Measurements from ENCODE around the gene IFIT1.

Gene IFIT1

DNA sequence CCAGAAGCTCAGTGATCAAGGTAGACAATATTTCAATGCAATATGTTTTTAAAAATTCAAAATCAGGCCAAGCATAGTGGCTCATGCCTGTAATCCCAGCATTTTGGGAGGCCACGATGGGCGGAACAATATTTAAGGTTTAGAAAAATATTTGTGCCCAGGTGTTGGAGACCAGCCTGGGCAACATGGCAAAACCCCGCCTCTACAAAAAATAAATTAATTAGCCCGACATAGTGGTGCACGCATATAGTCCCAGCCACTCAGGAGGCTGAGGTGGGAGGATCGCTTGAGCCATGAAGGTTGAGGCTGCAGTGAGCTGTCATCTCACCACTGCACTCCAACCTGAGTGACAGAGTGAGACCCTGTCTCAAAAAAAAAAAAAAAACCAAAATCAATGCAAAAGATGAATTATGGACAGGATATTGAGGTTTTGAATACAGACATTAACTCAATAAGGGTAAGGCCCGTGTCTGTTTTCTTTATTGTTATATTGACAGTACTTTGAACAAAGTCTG is 21.0 kb downstream of the IFIT1 start:
- Histone ChIP-seq H3K4me3 (ENCODE audit: insufficient read depth, low read depth, low read length, poor library complexity, severe bottlenecking) (peak overlapping the region; percentile 95), H3K27ac (ENCODE audit: insufficient read depth, low read length, poor library complexity, severe bottlenecking) (peak overlapping the region; percentile 90), H3K27me3 (replicated peaks; ENCODE audit: control insufficient read depth, insufficient read depth, low read length, poor library complexity, severe bottlenecking) (no peaks in the 10 kb centered on the region), H3K36me3 (ENCODE audit: control insufficient read depth, insufficient read depth, low read length) (peaks cover 3% of the 10 kb centered on the region), H3K4me1 (ENCODE audit: control insufficient read depth, insufficient read depth, low read length, poor library complexity, severe bottlenecking) (peaks cover 14% of the 10 kb centered on the region), H3K9me3 (ENCODE audit: control insufficient read depth, low read length) (no peaks in the 10 kb centered on the region)
- DNase-seq = no peak

DNA sequence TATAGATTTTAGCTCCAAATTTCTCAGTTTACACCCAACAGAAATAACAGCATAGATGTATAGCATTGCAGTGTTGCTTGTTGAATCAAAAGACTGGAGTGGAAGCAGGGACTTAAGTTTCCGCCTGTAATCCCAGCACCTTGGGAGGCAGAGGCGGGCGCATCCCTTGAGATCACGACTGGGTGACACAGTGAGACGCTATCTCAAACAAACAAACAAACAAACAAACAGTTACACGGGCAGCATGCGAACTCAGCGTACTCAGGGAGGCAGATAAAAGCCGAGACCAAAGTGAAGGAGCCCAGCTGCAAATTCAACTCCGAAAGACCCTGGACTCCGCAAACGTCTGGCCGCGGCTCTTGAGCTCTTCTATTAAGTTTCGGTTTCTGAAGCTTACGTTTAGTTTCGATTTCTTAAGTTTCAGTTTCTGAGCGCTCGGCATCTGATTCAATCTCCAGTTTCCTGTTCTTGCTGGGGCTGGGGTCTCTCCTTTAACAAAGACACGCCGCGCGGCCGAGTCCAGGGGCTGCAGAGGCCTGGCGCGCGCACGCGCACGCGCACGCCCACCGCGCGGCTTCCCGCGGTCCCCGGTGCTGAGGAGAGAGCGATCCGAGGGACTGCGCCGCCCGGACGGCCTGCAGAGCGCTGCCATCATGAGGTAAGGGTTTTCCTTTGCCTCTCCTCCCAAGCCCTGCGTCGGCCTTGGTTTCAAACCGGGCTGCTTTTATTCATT is 21.9 kb downstream of the IFIT1 start, which contains the start of gene IFIT5:
Gene IFIT5 (plus strand): TSS at position 423 of the 733 bp plus-strand sequence. CDS start 231 bp downstream, at position 654.
- DNase-seq = peak; percentile 35 to 60 (median 56)
- H3K9me3 ChIP-seq (ENCODE audit: control insufficient read depth, low read length) = no peaks in the 10 kb centered on the region
- H3K36me3 ChIP-seq (ENCODE audit: control insufficient read depth, insufficient read depth, low read length) = peaks cover 3% of the 10 kb centered on the region
- no peaks in the 10 kb centered on the region for H3K27me3 ChIP-seq (replicated peaks; ENCODE audit: control insufficient read depth, insufficient read depth, low read length, poor library complexity, severe bottlenecking)
- peaks cover 14% of the 10 kb centered on the region for H3K4me1 ChIP-seq (ENCODE audit: control insufficient read depth, insufficient read depth, low read length, poor library complexity, severe bottlenecking)
- peak within 1 kb of the TSS; percentile 90 for H3K27ac ChIP-seq (ENCODE audit: insufficient read depth, low read length, poor library complexity, severe bottlenecking)
- H3K4me3 ChIP-seq (ENCODE audit: insufficient read depth, low read depth, low read length, poor library complexity, severe bottlenecking) = peak within 1 kb of the TSS; percentile 95

DNA sequence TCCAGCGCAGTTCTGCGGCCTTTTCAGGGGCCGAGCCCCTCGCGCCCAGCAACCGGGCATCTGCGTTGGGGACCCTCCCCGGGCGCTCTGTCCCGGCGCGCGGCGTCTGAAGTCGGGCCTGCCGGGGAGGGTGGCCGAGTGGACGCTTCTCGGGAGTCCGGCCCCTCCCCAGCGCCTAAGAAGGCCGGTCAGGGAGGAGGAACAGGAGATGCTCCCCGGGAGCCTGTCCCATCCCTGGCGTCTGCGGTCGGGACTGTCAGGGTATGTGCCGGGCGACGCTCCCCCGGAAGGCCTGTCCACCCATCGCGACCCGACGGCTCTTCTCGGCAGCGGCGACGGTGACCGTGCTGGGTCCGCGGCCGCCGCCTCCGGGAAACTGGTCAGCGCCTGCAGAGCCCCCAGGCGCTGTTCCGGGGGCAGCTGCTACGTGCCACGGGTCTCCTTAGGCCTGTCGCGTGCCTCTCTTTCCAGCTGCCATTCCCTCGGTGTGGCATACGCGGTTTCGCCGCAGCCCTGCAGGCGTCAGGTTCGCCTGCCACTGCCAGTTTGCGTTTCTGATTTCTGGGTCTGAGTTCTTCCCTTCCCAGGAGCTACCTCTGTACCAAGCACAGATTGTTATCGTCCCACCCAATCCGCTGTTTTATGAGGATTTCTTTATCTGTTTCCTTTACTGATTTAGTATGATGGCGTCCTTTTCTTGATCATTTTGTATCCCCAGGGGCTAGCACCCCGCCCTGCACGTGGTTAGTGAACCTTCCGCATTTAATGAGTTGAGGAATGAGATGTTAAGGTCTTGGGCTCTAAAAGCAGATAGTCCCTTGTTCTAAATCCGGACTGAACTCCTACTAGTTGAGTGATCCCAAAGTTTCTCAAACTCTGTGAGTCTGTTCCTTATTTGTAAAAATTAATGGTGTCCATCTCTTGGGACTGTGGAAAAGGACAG is 22.7 kb downstream of the IFIT1 start:
- Histone ChIP-seq H3K27ac (ENCODE audit: insufficient read depth, low read length, poor library complexity, severe bottlenecking) (peak overlapping the region; percentile 90), H3K27me3 (replicated peaks; ENCODE audit: control insufficient read depth, insufficient read depth, low read length, poor library complexity, severe bottlenecking) (no peaks in the 10 kb centered on the region), H3K4me3 (ENCODE audit: insufficient read depth, low read depth, low read length, poor library complexity, severe bottlenecking) (peak overlapping the region; percentile 95), H3K36me3 (ENCODE audit: control insufficient read depth, insufficient read depth, low read length) (peaks cover 3% of the 10 kb centered on the region), H3K4me1 (ENCODE audit: control insufficient read depth, insufficient read depth, low read length, poor library complexity, severe bottlenecking) (peaks cover 14% of the 10 kb centered on the region), H3K9me3 (ENCODE audit: control insufficient read depth, low read length) (no peaks in the 10 kb centered on the region)
- DNase-seq = peak; percentile 18 to 29 (median 24)

DNA sequence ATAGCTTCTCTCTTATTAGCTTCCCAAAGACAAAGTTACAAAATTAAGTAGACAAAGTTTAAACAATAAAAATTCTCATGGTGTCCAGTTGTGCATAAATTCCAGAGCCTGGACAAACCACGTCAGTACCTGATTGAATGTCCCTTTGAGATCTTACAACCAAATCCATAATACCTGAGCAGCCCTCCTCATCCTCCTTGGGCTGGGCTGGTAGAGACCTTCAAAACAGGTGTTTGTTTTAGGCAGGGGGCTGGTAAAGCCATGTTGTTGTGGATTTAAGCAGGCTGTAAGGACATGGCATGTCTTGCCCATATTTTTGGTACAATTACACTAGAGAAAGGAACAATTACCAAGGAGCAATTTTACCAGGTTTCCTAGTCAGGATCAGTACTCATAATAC is 24.0 kb downstream of the IFIT1 start:
- H3K27ac ChIP-seq (ENCODE audit: insufficient read depth, low read length, poor library complexity, severe bottlenecking) = no peak overlapping the region
- no peak for DNase-seq
- peaks cover 14% of the 10 kb centered on the region for H3K4me1 ChIP-seq (ENCODE audit: control insufficient read depth, insufficient read depth, low read length, poor library complexity, severe bottlenecking)
- no peaks in the 10 kb centered on the region for H3K27me3 ChIP-seq (replicated peaks; ENCODE audit: control insufficient read depth, insufficient read depth, low read length, poor library complexity, severe bottlenecking)
- peaks cover 7% of the 10 kb centered on the region for H3K36me3 ChIP-seq (ENCODE audit: control insufficient read depth, insufficient read depth, low read length)
- no peak overlapping the region for H3K4me3 ChIP-seq (ENCODE audit: insufficient read depth, low read depth, low read length, poor library complexity, severe bottlenecking)
- no peaks in the 10 kb centered on the region for H3K9me3 ChIP-seq (ENCODE audit: control insufficient read depth, low read length)

DNA sequence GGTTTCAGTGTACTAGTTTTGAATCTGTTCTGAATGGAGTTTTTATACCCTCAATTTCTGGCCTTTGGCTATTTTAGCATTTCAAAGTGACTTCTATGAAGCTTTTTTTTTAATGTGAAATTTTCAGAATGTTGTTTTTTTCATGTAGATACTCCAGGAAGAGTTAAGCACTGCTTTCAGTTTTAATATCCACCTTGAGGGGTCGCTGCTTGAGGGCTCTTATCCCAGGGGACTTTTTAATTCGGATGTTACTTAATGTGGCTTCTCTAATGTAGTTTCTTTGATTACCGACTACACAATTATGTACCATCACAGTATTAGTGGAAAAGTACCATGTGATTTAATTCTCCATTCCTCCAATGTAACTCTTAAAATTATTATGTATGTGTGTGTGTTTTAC is 27.1 kb downstream of the IFIT1 start:
- DNase-seq = no peak
- H3K4me3 ChIP-seq (ENCODE audit: insufficient read depth, low read depth, low read length, poor library complexity, severe bottlenecking) = no peak overlapping the region
- H3K4me1 ChIP-seq (ENCODE audit: control insufficient read depth, insufficient read depth, low read length, poor library complexity, severe bottlenecking) = peaks cover 14% of the 10 kb centered on the region
- H3K27me3 ChIP-seq (replicated peaks; ENCODE audit: control insufficient read depth, insufficient read depth, low read length, poor library complexity, severe bottlenecking) = no peaks in the 10 kb centered on the region
- H3K9me3 ChIP-seq (ENCODE audit: control insufficient read depth, low read length) = no peaks in the 10 kb centered on the region
- peak overlapping the region; percentile 10 for H3K27ac ChIP-seq (ENCODE audit: insufficient read depth, low read length, poor library complexity, severe bottlenecking)
- H3K36me3 ChIP-seq (ENCODE audit: control insufficient read depth, insufficient read depth, low read length) = peaks cover 7% of the 10 kb centered on the region

DNA sequence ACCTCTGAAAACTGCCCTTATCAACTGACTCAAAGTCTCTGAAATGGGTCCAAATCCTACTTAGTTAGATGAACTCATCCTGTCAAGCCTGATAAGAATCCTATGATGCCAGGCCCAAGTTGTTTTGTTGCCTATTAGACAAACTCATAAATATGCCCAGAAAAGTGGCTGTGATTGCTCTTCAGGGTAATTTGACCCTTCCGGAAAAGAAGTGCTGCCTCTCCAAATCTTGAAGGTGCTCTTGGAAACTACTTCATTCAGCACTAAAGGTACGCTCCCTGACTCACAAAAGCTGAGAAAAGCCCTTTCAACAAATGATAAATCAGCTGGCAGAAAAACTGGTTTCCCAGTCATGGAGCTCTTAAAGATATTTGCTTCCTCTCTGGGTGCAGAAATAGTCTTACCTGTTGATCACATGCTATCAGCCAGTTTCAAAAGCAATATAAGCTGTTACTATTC is 28.6 kb downstream of the IFIT1 start:
- peaks cover 7% of the 10 kb centered on the region for H3K36me3 ChIP-seq (ENCODE audit: control insufficient read depth, insufficient read depth, low read length)
- DNase-seq = no peak
- H3K4me1 ChIP-seq (ENCODE audit: control insufficient read depth, insufficient read depth, low read length, poor library complexity, severe bottlenecking) = peaks cover 12% of the 10 kb centered on the region
- H3K4me3 ChIP-seq (ENCODE audit: insufficient read depth, low read depth, low read length, poor library complexity, severe bottlenecking) = no peak overlapping the region
- no peaks in the 10 kb centered on the region for H3K27me3 ChIP-seq (replicated peaks; ENCODE audit: control insufficient read depth, insufficient read depth, low read length, poor library complexity, severe bottlenecking)
- H3K9me3 ChIP-seq (ENCODE audit: control insufficient read depth, low read length) = no peaks in the 10 kb centered on the region
- H3K27ac ChIP-seq (ENCODE audit: insufficient read depth, low read length, poor library complexity, severe bottlenecking) = no peak overlapping the region

DNA sequence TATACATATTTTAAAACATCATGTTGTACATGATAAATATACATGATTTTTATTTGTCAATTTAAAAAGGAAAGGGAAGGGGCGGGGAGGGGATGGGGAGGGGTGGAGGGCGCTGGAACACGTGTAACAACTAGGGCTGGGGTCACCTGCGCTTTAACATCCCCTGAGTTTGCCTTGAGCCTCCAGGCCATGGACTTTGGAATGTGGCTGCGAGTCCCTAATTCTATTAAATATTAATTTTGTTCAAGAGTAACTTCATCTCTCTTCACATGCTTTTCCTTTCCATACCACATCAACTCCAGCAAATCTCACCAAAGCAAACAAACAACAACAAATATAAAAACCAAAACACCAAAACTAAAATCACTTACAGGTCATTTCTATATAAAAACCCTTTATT is 32.6 kb downstream of the IFIT1 start:
- no peak for DNase-seq
- Histone ChIP-seq H3K36me3 (ENCODE audit: control insufficient read depth, insufficient read depth, low read length) (peaks cover 4% of the 10 kb centered on the region), H3K4me3 (ENCODE audit: insufficient read depth, low read depth, low read length, poor library complexity, severe bottlenecking) (no peak overlapping the region), H3K27me3 (replicated peaks; ENCODE audit: control insufficient read depth, insufficient read depth, low read length, poor library complexity, severe bottlenecking) (no peaks in the 10 kb centered on the region), H3K9me3 (ENCODE audit: control insufficient read depth, low read length) (no peaks in the 10 kb centered on the region), H3K4me1 (ENCODE audit: control insufficient read depth, insufficient read depth, low read length, poor library complexity, severe bottlenecking) (no peaks in the 10 kb centered on the region), H3K27ac (ENCODE audit: insufficient read depth, low read length, poor library complexity, severe bottlenecking) (no peak overlapping the region)

DNA sequence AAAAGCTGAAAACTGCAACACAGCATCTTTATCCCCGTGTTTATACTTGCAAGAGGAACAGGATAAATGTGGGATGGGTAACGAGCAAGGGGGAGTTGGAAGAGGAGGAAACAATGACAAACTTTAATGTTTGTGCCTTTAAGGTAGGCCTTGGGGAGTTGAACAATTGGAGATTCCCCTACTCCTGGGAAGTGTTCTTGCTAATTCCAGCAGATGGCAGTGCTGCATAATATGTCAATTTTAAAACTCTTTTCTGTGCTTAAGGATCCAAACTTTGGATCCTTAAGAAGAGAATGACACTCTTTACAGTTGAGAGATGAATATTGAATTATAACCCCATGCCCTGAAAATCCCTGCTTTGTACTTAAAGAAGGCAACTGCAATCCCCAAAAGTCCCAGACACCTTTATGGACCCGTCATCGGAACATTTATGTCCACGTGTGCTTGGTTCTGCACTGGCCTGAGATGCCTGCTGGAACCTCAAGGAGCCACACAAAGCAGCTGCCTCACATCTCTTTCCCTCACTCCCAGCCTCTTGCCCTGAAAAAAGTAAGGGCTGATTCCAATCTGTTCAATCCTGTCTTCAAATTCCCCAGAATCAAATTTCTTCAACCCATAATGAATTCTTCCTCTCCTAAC is 33.9 kb downstream of the IFIT1 start:
- Histone ChIP-seq H3K27ac (ENCODE audit: insufficient read depth, low read length, poor library complexity, severe bottlenecking) (no peak overlapping the region), H3K4me3 (ENCODE audit: insufficient read depth, low read depth, low read length, poor library complexity, severe bottlenecking) (no peak overlapping the region), H3K9me3 (ENCODE audit: control insufficient read depth, low read length) (no peaks in the 10 kb centered on the region), H3K36me3 (ENCODE audit: control insufficient read depth, insufficient read depth, low read length) (no peaks in the 10 kb centered on the region), H3K4me1 (ENCODE audit: control insufficient read depth, insufficient read depth, low read length, poor library complexity, severe bottlenecking) (no peaks in the 10 kb centered on the region), H3K27me3 (replicated peaks; ENCODE audit: control insufficient read depth, insufficient read depth, low read length, poor library complexity, severe bottlenecking) (no peaks in the 10 kb centered on the region)
- DNase-seq = no peak

DNA sequence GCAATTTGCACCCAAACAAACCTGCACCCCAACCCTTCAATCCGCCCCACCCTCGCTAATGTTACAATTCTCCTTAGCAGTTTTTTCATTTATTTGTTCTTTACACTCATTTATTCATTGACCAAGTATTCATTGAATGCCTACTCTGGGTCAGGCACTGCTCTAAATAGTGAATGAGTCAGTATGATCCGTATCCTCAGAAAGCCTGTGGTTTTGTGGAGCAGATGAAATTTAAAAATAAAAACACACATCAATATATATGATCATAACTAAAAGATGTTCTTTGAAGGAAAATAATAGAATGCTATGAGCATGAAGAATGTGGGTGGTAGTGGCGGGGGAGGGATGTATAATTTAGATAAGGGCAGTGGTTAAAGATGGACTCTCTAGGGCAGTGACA is 35.2 kb downstream of the IFIT1 start:
- Histone ChIP-seq H3K27ac (ENCODE audit: insufficient read depth, low read length, poor library complexity, severe bottlenecking) (no peak overlapping the region), H3K27me3 (replicated peaks; ENCODE audit: control insufficient read depth, insufficient read depth, low read length, poor library complexity, severe bottlenecking) (no peaks in the 10 kb centered on the region), H3K9me3 (ENCODE audit: control insufficient read depth, low read length) (no peaks in the 10 kb centered on the region), H3K4me3 (ENCODE audit: insufficient read depth, low read depth, low read length, poor library complexity, severe bottlenecking) (no peak overlapping the region), H3K36me3 (ENCODE audit: control insufficient read depth, insufficient read depth, low read length) (no peaks in the 10 kb centered on the region), H3K4me1 (ENCODE audit: control insufficient read depth, insufficient read depth, low read length, poor library complexity, severe bottlenecking) (no peaks in the 10 kb centered on the region)
- DNase-seq = no peak
